RWPE2 (cell line): ENCODE measurements around the gene NDUFB1.
A peak's percentile ranks its signal among the peaks of the same experiment; 100 is the strongest.

Experiments
- ATAC-seq: fragments of 200-7000 bp; cut with Tn5 transposase; 3 replicates; pipeline ENCODE4 v1.9.1; 2021; ENCODE audit warnings: low read depth
- DNase-seq: peaks from one replicate; pipeline ENCODE4 v3.0.0-alpha.2; 2020; ENCODE audit warnings: low spot score
- H3K27ac ChIP-seq: fragments of 450-650 bp; 2 replicates; pipeline ENCODE4 v1.5.1; 2017; ENCODE audit warnings: mild to moderate bottlenecking; ENCODE audit not compliant: poor library complexity, severe bottlenecking
- H3K27me3 ChIP-seq: fragments of 250-450 bp; sonication (Bioruptor Pico); 2 replicates; pipeline ENCODE4 v1.5.1; 2021; ENCODE audit warnings: mild to moderate bottlenecking, moderate library complexity; ENCODE audit not compliant: insufficient read depth, poor library complexity, severe bottlenecking
- H3K36me3 ChIP-seq: fragments of 250-450 bp; sonication (Bioruptor Pico); 2 replicates; pipeline ENCODE4 v1.5.1; 2020; ENCODE audit warnings: low read depth, mild to moderate bottlenecking, moderate library complexity
- H3K4me1 ChIP-seq: fragments of 250-450 bp; sonication (Bioruptor Pico); 2 replicates; pipeline ENCODE4 v1.5.1; 2021; ENCODE audit warnings: mild to moderate bottlenecking, moderate library complexity; ENCODE audit not compliant: insufficient read depth, poor library complexity, severe bottlenecking
- H3K4me3 ChIP-seq: fragments of 250-450 bp; sonication (Bioruptor Pico); 2 replicates; pipeline ENCODE4 v1.5.1; 2021; ENCODE audit warnings: mild to moderate bottlenecking, moderate library complexity; ENCODE audit not compliant: severe bottlenecking
- H3K9me3 ChIP-seq: fragments of 250-450 bp; sonication (Bioruptor Pico); 2 replicates; pipeline ENCODE4 v1.5.1; 2021; ENCODE audit warnings: mild to moderate bottlenecking, moderate library complexity; ENCODE audit not compliant: severe bottlenecking
- CTCF ChIP-seq: fragments of 450-650 bp; IDR thresholded peaks from one replicate; pipeline ENCODE4 v1.5.1; 2017; ENCODE audit warnings: mild to moderate bottlenecking, moderate library complexity; ENCODE audit not compliant: poor library complexity, severe bottlenecking

The NDUFB1 gene

GRCh38 chr14:92108345-92109254 is 12.9 kb downstream of the NDUFB1 start:
- Histone ChIP-seq H3K36me3 (no peaks in the 10 kb centered on the region), H3K9me3 (no peaks in the 10 kb centered on the region), H3K27me3 (no peaks in the 10 kb centered on the region), H3K4me1 (peaks cover 6% of the 10 kb centered on the region), H3K27ac (no peak overlapping the region), H3K4me3 (no peak overlapping the region)
- ATAC-seq (no peak), DNase-seq (no peak)
- TF ChIP-seq CTCF = no peak

- H3K9me3 ChIP-seq = no peaks in the 10 kb centered on the region
- no peaks in the 10 kb centered on the region for H3K36me3 ChIP-seq
- peaks cover 10% of the 10 kb centered on the region for H3K4me1 ChIP-seq
- H3K27me3 ChIP-seq = no peaks in the 10 kb centered on the region
- peak within 1 kb of the TSS; percentile 67 for H3K27ac ChIP-seq
- DNase-seq (peak; percentile 100), ATAC-seq (peak; percentile 90)
- TF ChIP-seq CTCF = peak; percentile 98
- peak within 1 kb of the TSS; percentile 95 for H3K4me3 ChIP-seq
These were observed 15.2 kb downstream of the NDUFB1 start, which contains the start of gene ATXN3 for GRCh38 chr14:92106143-92106926. ATXN3 (minus strand) TSS chr14:92106582; CDS start chr14:92106552, 30 bp downstream.

GRCh38 chr14:92105893-92106142 is 15.7 kb downstream of the NDUFB1 start:
- ATAC-seq = peak; percentile 28; the same call in 1 of the 3 replicates
- peak overlapping the region; percentile 67 for H3K27ac ChIP-seq

GRCh38 chr14:92105073-92105892 is 16.2 kb downstream of the NDUFB1 start:
- Histone ChIP-seq H3K4me1 (peaks cover 10% of the 10 kb centered on the region), H3K36me3 (no peaks in the 10 kb centered on the region), H3K27ac (peak overlapping the region; percentile 67), H3K4me3 (peak overlapping the region; percentile 95), H3K9me3 (no peaks in the 10 kb centered on the region), H3K27me3 (no peaks in the 10 kb centered on the region)
- TF ChIP-seq CTCF = no peak
- no peak for DNase-seq
- peak; percentile 9 for ATAC-seq

More at GRCh38 chr14:92105893-92106142, 15.7 kb downstream of the NDUFB1 start:
- Histone ChIP-seq H3K27me3 (no peaks in the 10 kb centered on the region), H3K4me1 (peaks cover 10% of the 10 kb centered on the region), H3K9me3 (no peaks in the 10 kb centered on the region), H3K4me3 (peak overlapping the region; percentile 95), H3K36me3 (no peaks in the 10 kb centered on the region)
- DNase-seq = no peak
- no peak for TF ChIP-seq CTCF
